Measurements from ENCODE around the gene ADH1C.
"Not testable (repeated sequence)": the region's sequence is repeated elsewhere in the genome, so short reads cannot be mapped to it uniquely, and the experiment has no call there.

ADH1C gene

GRCh38 chr4:99359480-99360204 lies 7.1 kb upstream of the ADH1C start:
- DNase-seq (ENCODE audit: low read depth, low spot score), result no peak

DNA sequence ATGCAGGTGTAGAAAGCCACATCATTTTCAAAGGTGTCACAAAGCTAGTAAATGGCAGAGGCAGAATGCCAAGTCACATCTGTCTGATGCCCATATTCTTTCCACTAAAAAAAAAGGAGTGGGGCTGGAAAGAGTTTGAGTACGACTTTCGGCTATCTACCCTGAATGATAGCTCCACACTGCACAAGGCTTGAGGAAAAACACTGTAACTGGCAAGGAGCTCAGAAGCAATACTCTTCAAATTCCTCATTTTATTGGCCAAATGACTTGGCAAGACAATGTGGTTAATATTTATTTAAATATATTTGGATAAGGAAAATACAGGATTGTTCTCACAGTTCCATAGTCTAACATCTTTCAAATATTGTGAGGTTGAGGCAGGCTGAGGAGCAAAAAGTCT lies 5.4 kb upstream of the ADH1C start:
- DNase-seq (ENCODE audit: low read depth, low spot score), result no peak

- no peak for DNase-seq (ENCODE audit: low read depth, low spot score)
These were observed 4.4 kb upstream of the ADH1C start for GRCh38 chr4:99356992-99357391.

DNA sequence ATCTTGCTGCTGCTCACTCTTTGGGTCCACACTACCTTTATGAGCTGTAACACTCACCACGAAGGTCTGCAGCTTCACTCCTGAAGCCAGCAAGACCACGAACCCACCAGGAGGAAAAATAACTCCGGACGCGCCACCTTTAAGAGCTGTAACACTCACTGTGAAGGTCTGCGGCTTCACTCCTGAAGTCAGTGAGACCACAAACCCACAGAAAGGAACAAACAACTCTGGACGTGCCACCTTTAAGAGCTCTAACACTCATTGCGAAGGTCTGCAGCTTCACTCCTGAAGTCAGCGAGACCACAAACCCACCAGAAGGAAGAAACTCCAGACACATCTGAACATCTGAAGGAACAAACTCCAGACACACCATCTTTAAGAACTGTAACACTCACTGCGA lies 3.6 kb upstream of the ADH1C start:
- DNase-seq (ENCODE audit: low read depth, low spot score), result not testable (repeated sequence)

DNA sequence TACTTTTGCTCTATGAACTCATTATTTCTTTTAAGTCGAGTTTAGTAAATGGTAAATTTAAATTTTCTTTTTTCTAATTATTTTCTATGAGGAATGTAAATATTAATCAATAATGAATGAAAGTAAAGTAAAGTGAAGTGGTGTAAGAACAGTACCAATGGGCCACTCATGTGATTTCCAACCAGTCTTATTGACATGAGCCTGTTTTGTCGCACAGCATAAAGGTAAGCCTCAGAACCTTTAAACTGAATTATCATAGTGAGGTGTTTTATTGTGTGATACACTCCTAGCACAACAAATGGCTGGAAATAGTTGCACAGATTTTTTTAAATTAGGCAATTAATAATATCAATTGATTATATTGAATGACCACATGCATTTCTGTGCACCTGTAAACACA lies 1.1 kb downstream of the ADH1C start:
- no peak for DNase-seq (ENCODE audit: low read depth, low spot score)

- DNase-seq (ENCODE audit: low read depth, low spot score), result no peak
These were observed 3.2 kb downstream of the ADH1C start for GRCh38 chr4:99349338-99349737.

DNA sequence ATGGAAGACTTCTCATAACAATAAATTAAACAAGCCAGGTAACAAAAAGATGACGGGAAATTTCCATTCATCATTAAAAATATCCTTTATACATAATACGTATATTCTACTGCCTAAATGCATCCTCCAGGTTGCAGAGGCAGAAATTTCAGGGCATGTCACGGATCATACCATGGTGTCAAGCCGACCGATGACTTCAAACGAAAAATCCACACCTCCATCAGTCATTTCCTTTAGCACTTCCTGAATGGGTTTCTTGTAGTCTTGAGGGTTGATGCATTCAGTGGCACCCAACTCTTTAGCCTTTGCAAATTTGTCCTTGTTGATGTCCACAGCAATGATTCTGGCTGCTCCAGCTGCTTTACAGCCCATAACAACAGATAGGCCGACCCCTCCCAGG lies 9.9 kb downstream of the ADH1C start:
- DNase-seq (ENCODE audit: low read depth, low spot score), result not testable (repeated sequence)

GRCh38 chr4:99341426-99341825 lies 11.1 kb downstream of the ADH1C start:
- DNase-seq (ENCODE audit: low read depth, low spot score), result no peak

DNA sequence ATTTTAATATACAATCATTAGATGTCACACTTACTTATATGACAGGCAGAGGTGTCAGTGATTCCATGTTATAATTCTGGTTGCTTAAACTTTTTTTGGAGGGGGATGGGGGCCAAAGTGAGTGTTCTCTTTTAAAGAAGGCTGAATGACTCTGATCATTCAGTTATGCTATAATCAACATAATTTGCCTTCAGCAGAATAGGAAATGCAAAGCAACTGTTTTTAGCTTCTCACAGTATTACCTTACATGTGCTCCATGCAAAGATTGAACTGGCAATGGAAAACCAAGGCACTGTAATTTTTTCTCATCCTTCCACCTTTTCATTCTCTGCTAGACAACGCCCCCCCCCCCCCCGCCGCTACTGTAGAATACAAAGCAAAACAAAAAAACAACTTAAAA lies 13.4 kb downstream of the ADH1C start:
- DNase-seq (ENCODE audit: low read depth, low spot score), result no peak

DNA sequence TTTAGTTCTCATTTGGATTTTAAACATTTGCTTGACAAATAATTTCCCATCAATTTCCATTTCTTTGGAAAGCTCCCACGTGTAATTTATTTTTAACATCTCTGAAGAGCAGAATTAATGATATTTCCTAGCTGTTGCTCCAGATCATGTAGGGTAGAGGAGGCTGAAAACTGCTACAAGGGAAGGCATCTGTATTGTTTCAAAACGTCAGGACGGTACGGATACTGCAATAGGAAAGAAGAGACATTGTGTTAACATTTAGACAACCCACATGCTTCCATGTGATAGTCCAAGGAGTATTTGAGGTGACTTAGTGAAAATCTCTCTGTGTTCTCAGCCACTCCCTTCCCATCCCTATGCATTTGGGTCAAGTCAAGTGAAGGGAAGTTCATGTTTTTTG lies 16.0 kb downstream of the ADH1C start:
- DNase-seq (ENCODE audit: low read depth, low spot score), result no peak

- no peak for DNase-seq (ENCODE audit: low read depth, low spot score)
These were observed 17.7 kb downstream of the ADH1C start for GRCh38 chr4:99334880-99335279.

DNA sequence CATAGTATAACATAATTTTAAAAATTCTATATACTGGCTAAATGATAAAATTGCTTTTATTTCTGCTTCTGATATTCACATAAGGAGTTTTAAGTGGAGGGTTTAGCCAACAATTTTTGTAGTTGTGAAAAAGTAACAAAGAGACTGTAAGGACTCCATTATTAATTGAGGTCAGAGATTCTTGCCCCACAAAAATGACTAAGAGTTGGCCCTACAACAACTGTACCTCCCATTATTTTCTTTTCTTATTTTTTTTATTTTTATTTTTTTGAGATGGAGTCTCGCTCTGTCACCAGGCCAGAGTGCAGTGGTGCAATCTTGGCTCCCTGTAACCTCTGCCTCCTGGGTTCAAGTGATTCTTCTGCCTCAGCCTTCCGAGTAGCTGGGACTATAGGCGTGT lies 21.9 kb downstream of the ADH1C start:
- no peak for DNase-seq (ENCODE audit: low read depth, low spot score)

- no peak for DNase-seq (ENCODE audit: low read depth, low spot score)
These were observed 22.7 kb downstream of the ADH1C start for GRCh38 chr4:99329876-99330275.

DNA sequence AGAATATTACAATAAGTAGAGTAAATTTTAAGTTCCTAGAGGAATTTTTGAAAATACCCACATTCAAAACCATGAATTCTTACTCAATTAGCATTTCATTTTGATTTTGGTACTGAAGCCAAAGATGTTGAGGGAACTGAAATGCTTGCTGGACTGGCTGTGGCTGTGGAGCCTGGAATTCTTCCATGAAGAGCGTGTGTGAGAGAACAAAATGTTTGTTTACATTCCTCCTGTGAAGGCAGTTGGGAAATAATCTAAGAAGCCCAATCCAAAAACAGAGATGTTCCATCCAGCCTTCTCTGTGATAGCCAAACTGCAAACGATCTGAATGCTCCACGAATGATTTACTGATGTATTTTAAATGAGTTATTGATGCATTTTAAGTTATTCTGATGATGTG lies 27.6 kb downstream of the ADH1C start:
- no peak for DNase-seq (ENCODE audit: low read depth, low spot score)

DNA sequence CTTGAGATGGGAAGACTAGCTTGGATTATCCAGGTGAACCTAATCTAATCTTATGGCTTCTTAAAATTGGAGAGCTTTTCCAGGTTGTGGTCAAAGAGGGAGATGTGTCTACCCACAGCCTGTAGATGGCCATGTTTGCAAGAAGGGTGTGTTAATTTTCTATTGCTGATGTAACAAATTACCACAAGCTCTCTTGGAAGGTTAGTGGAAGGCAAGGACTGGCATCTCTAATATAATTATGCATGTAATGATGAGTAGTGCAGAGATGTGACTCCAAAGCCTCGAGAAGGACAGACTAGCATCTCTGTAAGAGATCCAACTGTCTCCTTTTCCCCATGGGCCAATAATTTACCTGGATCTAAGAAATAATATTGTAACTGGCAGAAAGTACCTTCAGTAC lies 28.2 kb downstream of the ADH1C start:
- DNase-seq (ENCODE audit: low read depth, low spot score), result no peak

DNA sequence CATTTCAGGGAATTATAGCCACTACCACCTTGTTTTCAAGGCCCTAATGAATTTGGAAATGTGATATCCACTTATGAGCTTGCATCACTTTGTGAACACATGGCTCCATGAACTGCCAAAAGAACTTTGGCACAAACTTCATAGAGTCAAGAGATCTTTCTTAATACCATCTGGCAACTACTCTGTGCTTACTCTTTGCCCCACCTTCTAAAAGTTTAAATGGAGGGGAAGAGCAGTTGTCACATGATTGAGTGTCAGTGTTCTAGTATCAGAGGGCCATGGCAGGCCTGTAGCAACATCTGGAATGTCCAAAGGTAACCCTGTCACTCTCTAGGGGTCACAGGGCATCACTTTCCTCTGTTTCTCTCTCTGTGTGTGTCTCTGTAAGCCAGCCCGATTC lies 28.8 kb downstream of the ADH1C start:
- no peak for DNase-seq (ENCODE audit: low read depth, low spot score)

DNA sequence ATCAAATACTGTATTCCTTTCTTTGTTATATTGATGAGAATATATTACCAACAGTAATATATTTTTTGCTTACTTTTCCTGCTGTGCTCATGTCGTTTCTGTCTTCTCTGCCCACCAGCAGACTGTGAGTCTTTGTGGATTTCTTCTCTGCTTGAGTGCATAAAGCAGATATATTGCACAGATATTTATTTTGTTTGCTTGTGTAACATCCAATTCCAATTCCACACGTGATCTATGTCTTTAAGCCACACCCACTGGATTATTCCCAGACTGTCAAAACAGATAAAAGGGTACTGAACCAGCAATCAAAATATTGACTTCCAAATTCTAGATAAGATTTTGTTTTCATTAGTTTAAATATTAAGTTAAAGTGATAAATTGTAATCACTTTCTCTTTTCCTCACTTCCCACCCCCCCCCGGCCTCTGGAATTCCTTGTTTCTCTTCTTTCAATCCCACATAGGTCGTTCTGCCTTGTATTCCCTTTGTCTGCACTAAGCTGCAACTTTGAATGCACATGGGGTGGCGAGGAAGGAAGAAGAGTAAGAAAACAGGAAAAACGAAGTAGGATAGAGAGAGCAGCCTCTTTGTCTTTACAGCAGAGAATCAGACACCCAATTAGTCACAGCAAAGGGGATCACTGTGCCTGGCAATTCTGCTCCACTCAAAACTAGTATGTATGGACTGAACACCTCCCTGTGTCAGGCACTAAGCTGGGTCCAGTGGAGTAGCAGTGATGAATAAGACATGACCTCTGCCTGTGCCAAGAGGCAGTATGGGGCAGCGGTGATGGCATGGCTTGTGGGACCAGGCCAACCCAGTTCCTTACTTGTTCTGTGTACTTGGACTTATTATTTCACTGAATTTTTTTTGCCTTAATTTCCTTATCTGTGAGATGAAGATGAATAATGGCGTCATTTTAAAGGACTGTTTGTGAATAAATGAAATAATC lies 31.0 kb downstream of the ADH1C start, which contains the start of gene ADH1B:
ADH1B (minus strand) TSS at position 161 of the 951 bp plus-strand sequence; CDS start at position 91, 70 bp downstream.
- no peak for DNase-seq (ENCODE audit: low read depth, low spot score)

- not testable (repeated sequence) for DNase-seq (ENCODE audit: low read depth, low spot score)
These were observed 34.7 kb downstream of the ADH1C start for GRCh38 chr4:99317811-99318210.

DNA sequence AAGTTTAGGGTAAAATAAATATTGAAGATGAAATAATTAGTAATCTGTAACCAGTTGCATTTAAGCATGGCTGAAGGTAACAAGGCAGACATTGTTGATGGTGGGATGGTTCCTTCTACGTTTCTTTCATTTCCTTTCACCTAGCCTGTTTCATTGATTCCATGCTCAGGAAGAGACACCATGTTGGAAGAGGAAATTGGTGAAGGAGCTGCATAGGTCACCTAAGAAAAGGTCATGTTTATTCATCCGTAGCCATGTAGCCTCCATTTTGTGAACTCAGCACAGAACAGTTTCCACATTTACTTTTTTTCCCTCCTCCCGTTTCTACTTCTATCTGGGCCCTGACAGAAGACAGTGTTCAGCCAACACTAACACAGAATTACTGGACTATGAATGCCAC lies 35.2 kb downstream of the ADH1C start:
- DNase-seq (ENCODE audit: low read depth, low spot score), result no peak

- no peak for DNase-seq (ENCODE audit: low read depth, low spot score)
These were observed 36.7 kb downstream of the ADH1C start for GRCh38 chr4:99315839-99316238.

- DNase-seq (ENCODE audit: low read depth, low spot score), result no peak
These were observed 38.3 kb downstream of the ADH1C start for GRCh38 chr4:99314211-99314610.

GRCh38 chr4:99310389-99310788 lies 42.2 kb downstream of the ADH1C start:
- no peak for DNase-seq (ENCODE audit: low read depth, low spot score)

Data from activated CD4-positive, CD25-positive, alpha-beta regulatory T cell treated with anti-CD3 and anti-CD28 coated beads, Interleukin-2, amount 50 U/mL, for 16 hours (primary cell).